Esophagus (tissue), 2 donors: ENCODE results near the gene TTC31. TPM values are rescaled to one million over a fixed set of nuclear protein-coding genes. Genes with fewer than 3 reads are reported as not detected.
A peak's percentile ranks its signal among the peaks of the same experiment; 100 is the strongest.

Experiments
- H3K27ac ChIP-seq, 2 donors: one replicate each; pipeline ENCODE4 v1.5.1; 2013; ENCODE audit warnings: low read depth in 2 of 2, mild to moderate bottlenecking in 2 of 2, inconsistent platforms in 1 of 2, low read length in 1 of 2, moderate library complexity in 1 of 2
- H3K27me3 ChIP-seq, 2 donors: one replicate each; pipeline ENCODE4 v1.6.1; 2013; ENCODE audit warnings: low read length in 2 of 2, control low read depth in 1 of 2, mild to moderate bottlenecking in 1 of 2; ENCODE audit not compliant: insufficient read depth in 2 of 2, control insufficient read depth in 1 of 2
- H3K36me3 ChIP-seq, 2 donors: one replicate each; pipeline ENCODE4 v1.6.1; 2013; ENCODE audit warnings: low read length in 1 of 2; ENCODE audit not compliant: control insufficient read depth in 2 of 2, insufficient read depth in 2 of 2
- H3K4me1 ChIP-seq, 2 donors: one replicate each; pipeline ENCODE4 v1.6.1; 2013; ENCODE audit warnings: low read length in 1 of 2; ENCODE audit not compliant: control insufficient read depth in 2 of 2, insufficient read depth in 2 of 2
- H3K4me3 ChIP-seq, 2 donors: one replicate each; pipeline ENCODE4 v1.5.1; 2013; ENCODE audit warnings: low read length in 2 of 2, mild to moderate bottlenecking in 2 of 2, low read depth in 1 of 2, moderate library complexity in 1 of 2
- H3K9me3 ChIP-seq, 2 donors: one replicate each; pipeline ENCODE4 v1.6.1; 2013; ENCODE audit warnings: mild to moderate bottlenecking in 2 of 2, low read depth in 1 of 2, low read length in 1 of 2, moderate library complexity in 1 of 2; ENCODE audit not compliant: control insufficient read depth in 2 of 2, insufficient read depth in 1 of 2
- WGBS, 2 donors: extraction: QIAGEN DNeasy Blood & Tissue Kit; methylation state at CpG; one replicate each; pipeline ENCODE4 v1.1.7; 2013; 5-methylcytosine and 5-hydroxymethylcytosine counted together
- polyA plus RNA-seq, 2 donors: library from polyadenylated mRNA; stranded (reverse); fragments of 200-250 nt; gene quantifications; one replicate each; pipeline ENCODE4 v1.2.3, GENCODE V29; 2013
- donor health status: healthy with polysubstance abuse.
- donor health status: Bipolar disorder and iron deficiency.

Gene TTC31
- polyA plus RNA-seq, 2 donors = 9.7 to 13.4 TPM

- Histone ChIP-seq H3K27ac (no peak overlapping the region), H3K4me1 (peaks cover 17 to 18% of the 10 kb centered on the region in 2 donors), H3K9me3 (no peaks in the 10 kb centered on the region), H3K36me3 (peaks cover 3 to 6% of the 10 kb centered on the region in 2 donors), H3K4me3 (peak overlapping the region; percentile 32 to 42), H3K27me3 (peaks cover 0 to 14% of the 10 kb centered on the region in 2 donors)
- WGBS, 2 donors = 3% methylated on average over 59 to 61 of the region's 61 CpGs
Observed at GRCh38 chr2:74497777-74498499, 15.1 kb downstream of the TTC31 start.

- Histone ChIP-seq H3K9me3 (no peaks in the 10 kb centered on the region), H3K36me3 (peaks cover 0 to under 1% of the 10 kb centered on the region in 2 donors), H3K27ac (no peak overlapping the region), H3K4me1 (peaks cover 17 to 18% of the 10 kb centered on the region in 2 donors), H3K27me3 (peaks cover 0 to 14% of the 10 kb centered on the region in 2 donors), H3K4me3 (peak overlapping the region; percentile 32 to 42)
- 2 to 4% methylated on average over 41 of the region's 41 CpGs for WGBS, 2 donors
Observed at GRCh38 chr2:74498500-74499266, 15.8 kb downstream of the TTC31 start.

- H3K36me3 ChIP-seq = no peaks in the 10 kb centered on the region
- WGBS, 2 donors = 8 to 11% methylated on average over 62 to 65 of the region's 65 CpGs
- H3K27me3 ChIP-seq = peaks cover 0 to 14% of the 10 kb centered on the region in 2 donors
- peaks cover 17 to 18% of the 10 kb centered on the region in 2 donors for H3K4me1 ChIP-seq
- peak within 1 kb of the TSS; percentile 30 to 32 for H3K4me3 ChIP-seq
- no peaks in the 10 kb centered on the region for H3K9me3 ChIP-seq
- H3K27ac ChIP-seq = no peak within 1 kb of the TSS
Observed at GRCh38 chr2:74499267-74499939, 16.5 kb downstream of the TTC31 start, which contains the start of gene LBX2. Gene LBX2, minus strand, starts transcription at chr2:74499603. Its CDS starts 66 bp downstream, at chr2:74499537.

- 63 to 68% methylated on average over 15 of the region's 15 CpGs for WGBS, 2 donors
- Histone ChIP-seq H3K36me3 (peaks cover 0 to under 1% of the 10 kb centered on the region in 2 donors), H3K27ac (no peak overlapping the region), H3K27me3 (peaks cover 0 to 14% of the 10 kb centered on the region in 2 donors), H3K9me3 (no peaks in the 10 kb centered on the region), H3K4me1 (peaks cover 17 to 18% of the 10 kb centered on the region in 2 donors), H3K4me3 (no peak overlapping the region)
Observed at GRCh38 chr2:74499940-74500577, 17.2 kb downstream of the TTC31 start.

- H3K4me3 ChIP-seq = no peak overlapping the region
- H3K4me1 ChIP-seq = peaks cover 17 to 18% of the 10 kb centered on the region in 2 donors
- H3K27ac ChIP-seq = no peak overlapping the region
- no peaks in the 10 kb centered on the region for H3K9me3 ChIP-seq
- H3K27me3 ChIP-seq = peaks cover 0 to 14% of the 10 kb centered on the region in 2 donors
- H3K36me3 ChIP-seq = peaks cover 0 to 6% of the 10 kb centered on the region in 2 donors
Observed at GRCh38 chr2:74500578-74500946, 17.7 kb downstream of the TTC31 start.

- H3K36me3 ChIP-seq = peaks cover 0 to 8% of the 10 kb centered on the region in 2 donors
- peaks cover 17 to 22% of the 10 kb centered on the region in 2 donors for H3K4me1 ChIP-seq
- 78 to 84% methylated on average over 17 to 18 of the region's 18 CpGs for WGBS, 2 donors
- H3K27me3 ChIP-seq = peaks cover 0 to 14% of the 10 kb centered on the region in 2 donors
- H3K9me3 ChIP-seq = no peaks in the 10 kb centered on the region
- no peak overlapping the region for H3K27ac ChIP-seq
- no peak overlapping the region for H3K4me3 ChIP-seq
Observed at GRCh38 chr2:74501335-74502071, 18.6 kb downstream of the TTC31 start.

GRCh38 chr2:74502147-74502719 lies 19.4 kb downstream of the TTC31 start:
- peak overlapping the region; percentile 46 to 56 for H3K4me3 ChIP-seq
- H3K4me1 ChIP-seq = peaks cover 17 to 28% of the 10 kb centered on the region in 2 donors
- H3K9me3 ChIP-seq = no peaks in the 10 kb centered on the region
- H3K27ac ChIP-seq = peak overlapping the region in 1 of 2 donors; percentile 49
- 21% methylated on average over 32 of the region's 32 CpGs for WGBS, 2 donors
- H3K36me3 ChIP-seq = peaks cover 0 to 8% of the 10 kb centered on the region in 2 donors
- peaks cover 0 to 14% of the 10 kb centered on the region in 2 donors for H3K27me3 ChIP-seq

- peaks cover 17 to 24% of the 10 kb centered on the region in 2 donors for H3K4me1 ChIP-seq
- H3K36me3 ChIP-seq = peaks cover 0 to 8% of the 10 kb centered on the region in 2 donors
- 2 to 3% methylated on average over 59 to 67 of the region's 67 CpGs for WGBS, 2 donors
- peak overlapping the region; percentile 16 to 49 for H3K27ac ChIP-seq
- H3K4me3 ChIP-seq = peak overlapping the region; percentile 46 to 56
- no peaks in the 10 kb centered on the region for H3K9me3 ChIP-seq
- peaks cover 0 to 14% of the 10 kb centered on the region in 2 donors for H3K27me3 ChIP-seq
Observed at GRCh38 chr2:74502720-74503505, 20.0 kb downstream of the TTC31 start.
